Measurements from ENCODE around the gene MACROD2.

DNA sequence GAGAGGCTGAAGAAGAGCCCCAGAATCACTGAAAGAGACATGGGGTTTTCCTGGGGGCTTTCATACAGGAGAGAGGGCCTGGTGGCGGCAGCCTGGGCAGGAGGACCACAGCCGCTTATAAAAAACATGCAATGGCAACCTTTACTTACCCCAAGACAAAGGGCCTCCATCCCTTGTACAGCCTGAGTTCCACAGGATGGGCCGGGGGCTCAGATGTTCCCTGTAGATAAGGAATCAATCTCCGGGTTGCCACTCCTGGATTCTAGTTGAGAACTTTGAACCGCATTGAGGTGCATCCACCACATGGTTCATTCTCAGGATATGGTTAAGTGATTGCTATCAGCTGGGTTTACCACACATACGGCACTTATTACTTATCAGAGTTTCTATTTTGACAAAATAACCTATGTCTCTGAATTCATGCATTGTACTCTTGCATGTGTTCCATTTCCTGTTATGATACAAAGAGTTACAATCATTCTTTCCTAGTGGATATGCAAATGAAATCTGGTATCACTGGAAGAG lies 1900.3 kb downstream of the MACROD2 start:
- TF ChIP-seq, protein P1, sequence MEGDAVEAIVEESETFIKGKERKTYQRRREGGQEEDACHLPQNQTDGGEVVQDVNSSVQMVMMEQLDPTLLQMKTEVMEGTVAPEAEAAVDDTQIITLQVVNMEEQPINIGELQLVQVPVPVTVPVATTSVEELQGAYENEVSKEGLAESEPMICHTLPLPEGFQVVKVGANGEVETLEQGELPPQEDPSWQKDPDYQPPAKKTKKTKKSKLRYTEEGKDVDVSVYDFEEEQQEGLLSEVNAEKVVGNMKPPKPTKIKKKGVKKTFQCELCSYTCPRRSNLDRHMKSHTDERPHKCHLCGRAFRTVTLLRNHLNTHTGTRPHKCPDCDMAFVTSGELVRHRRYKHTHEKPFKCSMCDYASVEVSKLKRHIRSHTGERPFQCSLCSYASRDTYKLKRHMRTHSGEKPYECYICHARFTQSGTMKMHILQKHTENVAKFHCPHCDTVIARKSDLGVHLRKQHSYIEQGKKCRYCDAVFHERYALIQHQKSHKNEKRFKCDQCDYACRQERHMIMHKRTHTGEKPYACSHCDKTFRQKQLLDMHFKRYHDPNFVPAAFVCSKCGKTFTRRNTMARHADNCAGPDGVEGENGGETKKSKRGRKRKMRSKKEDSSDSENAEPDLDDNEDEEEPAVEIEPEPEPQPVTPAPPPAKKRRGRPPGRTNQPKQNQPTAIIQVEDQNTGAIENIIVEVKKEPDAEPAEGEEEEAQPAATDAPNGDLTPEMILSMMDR (IDR thresholded peaks at IDR 0.05) = no peak
- no peak for TF ChIP-seq POLR2A (IDR thresholded peaks at IDR 0.05)
